MM.1S (cell line): ENCODE data around the gene MAP3K2.
A peak's percentile ranks its signal among the peaks of the same experiment; 100 is the strongest.

Experiments used
- DNase-seq: peaks from one replicate; pipeline ENCODE4 v3.0.0-alpha.2; 2015
- H2AFZ ChIP-seq: fragments of 300-600 bp; sonication (generic); 2 replicates; pipeline ENCODE4 v1.6.0; 2016; ENCODE audit warnings: antibody characterized with exemption, low read length
- H3F3A ChIP-seq: fragments of 300-600 bp; sonication (generic); 2 replicates; pipeline ENCODE4 v1.6.1; 2016; ENCODE audit warnings: mild to moderate bottlenecking, antibody characterized with exemption, low read length, moderate library complexity, mixed read lengths; ENCODE audit not compliant: insufficient read depth
- H3K27ac ChIP-seq: fragments of 300-600 bp; sonication (generic); 2 replicates; pipeline ENCODE4 v1.5.1; 2016; ENCODE audit warnings: mild to moderate bottlenecking, low read length
- H3K27me3 ChIP-seq: fragments of 300-600 bp; sonication (generic); replicated peaks from 2 replicates; pipeline ENCODE4 v1.6.0; 2016; ENCODE audit warnings: low read length; ENCODE audit not compliant: insufficient read depth
- H3K36me3 ChIP-seq: fragments of 300-600 bp; sonication (generic); replicated peaks from 2 replicates; pipeline ENCODE4 v1.6.1; 2016; ENCODE audit warnings: mild to moderate bottlenecking, low read length, mixed read lengths; ENCODE audit not compliant: insufficient read depth
- H3K4me1 ChIP-seq: fragments of 300-600 bp; sonication (generic); 2 replicates; pipeline ENCODE4 v1.6.1; 2016; ENCODE audit warnings: low read length, mixed read lengths
- H3K4me2 ChIP-seq: fragments of 300-600 bp; sonication (generic); 2 replicates; pipeline ENCODE4 v1.6.0; 2016; ENCODE audit warnings: low read depth, low read length
- H3K4me3 ChIP-seq: fragments of 300-600 bp; sonication (generic); 2 replicates; pipeline ENCODE4 v1.5.1; 2016; ENCODE audit warnings: low read length, mixed read lengths
- H3K79me2 ChIP-seq: fragments of 300-600 bp; sonication (generic); 2 replicates; pipeline ENCODE4 v1.6.1; 2016; ENCODE audit warnings: mixed run types, low read length, mixed read lengths
- H3K9ac ChIP-seq: fragments of 300-600 bp; sonication (generic); 2 replicates; pipeline ENCODE4 v1.6.1; 2016; ENCODE audit warnings: low read length, mixed read lengths
- H3K9me2 ChIP-seq: fragments of 300-600 bp; sonication (generic); replicated peaks from 2 replicates; pipeline ENCODE4 v1.6.1; 2016; ENCODE audit warnings: mild to moderate bottlenecking, low read length, mixed read lengths; ENCODE audit not compliant: insufficient read depth
- H3K9me3 ChIP-seq: fragments of 300-600 bp; sonication (generic); replicated peaks from 2 replicates; pipeline ENCODE4 v1.6.1; 2016; ENCODE audit warnings: mild to moderate bottlenecking, low read length, mixed read lengths; ENCODE audit not compliant: insufficient read depth
- H4K20me1 ChIP-seq: fragments of 300-600 bp; sonication (generic); 2 replicates; pipeline ENCODE4 v1.6.1; 2016; ENCODE audit warnings: mild to moderate bottlenecking, low read length, moderate library complexity, mixed read lengths; ENCODE audit not compliant: insufficient read depth
- EZH2 ChIP-seq: fragments of 300-600 bp; sonication (generic); optimal IDR thresholded peaks from 2 replicates; pipeline ENCODE3; 2017; ENCODE audit warnings: low read depth, mild to moderate bottlenecking, antibody characterized with exemption, low read length, mixed read lengths
- EZH2phosphoT487 ChIP-seq: fragments of 300-600 bp; sonication (generic); IDR thresholded peaks from 2 replicates; pipeline ENCODE4 v1.6.1; 2018; ENCODE audit warnings: antibody characterized with exemption, low read length
- TF ChIP-seq, protein P1 (sequence below): fragments of 300-600 bp; sonication (generic); IDR thresholded peaks from 2 replicates; pipeline ENCODE4 v1.5.1; 2016; ENCODE audit warnings: antibody characterized with exemption, low read length, mixed read lengths

Gene MAP3K2

DNA sequence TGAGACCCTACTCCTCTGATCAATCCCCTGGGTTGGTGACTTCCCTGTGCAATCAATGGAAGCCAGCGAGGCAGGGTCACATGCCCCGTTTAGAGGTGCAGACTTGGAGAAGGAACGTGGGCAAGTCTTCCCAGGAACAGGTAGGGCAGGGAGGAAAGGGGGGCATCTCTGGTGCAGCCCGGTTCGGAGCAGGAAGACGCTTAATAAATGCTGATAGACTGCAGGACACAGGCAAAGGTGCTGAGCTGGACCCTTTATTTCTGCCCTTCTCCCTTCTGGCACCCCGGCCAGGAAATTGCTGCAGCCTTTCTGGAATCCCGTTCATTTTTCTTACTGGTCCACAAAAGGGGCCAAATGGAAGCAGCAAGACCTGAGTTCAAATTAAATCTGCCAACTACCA, 29.6 kb upstream of the MAP3K2 start:
- H3K27ac ChIP-seq = no peak overlapping the region
- no peak overlapping the region for H3K9ac ChIP-seq
- no peak overlapping the region for H3K4me2 ChIP-seq

GRCh38 chr2:127416506-127417001, 28.8 kb upstream of the MAP3K2 start:
- Histone ChIP-seq H2AFZ (peak overlapping the region; percentile 77; the same call in 1 of the 2 replicates), H3K79me2 (no peaks in the 10 kb centered on the region), H3F3A (no peaks in the 10 kb centered on the region), H3K4me3 (peak overlapping the region; percentile 54), H3K27ac (no peak overlapping the region), H3K27me3 (no peaks in the 10 kb centered on the region), H3K4me1 (peaks cover under 1% of the 10 kb centered on the region), H3K9me2 (no peaks in the 10 kb centered on the region), H3K36me3 (no peaks in the 10 kb centered on the region), H3K9ac (no peak overlapping the region), H4K20me1 (no peaks in the 10 kb centered on the region), H3K9me3 (no peaks in the 10 kb centered on the region), H3K4me2 (peak overlapping the region; percentile 82)
- no peak for TF ChIP-seq EZH2phosphoT487
- TF ChIP-seq, protein P1, sequence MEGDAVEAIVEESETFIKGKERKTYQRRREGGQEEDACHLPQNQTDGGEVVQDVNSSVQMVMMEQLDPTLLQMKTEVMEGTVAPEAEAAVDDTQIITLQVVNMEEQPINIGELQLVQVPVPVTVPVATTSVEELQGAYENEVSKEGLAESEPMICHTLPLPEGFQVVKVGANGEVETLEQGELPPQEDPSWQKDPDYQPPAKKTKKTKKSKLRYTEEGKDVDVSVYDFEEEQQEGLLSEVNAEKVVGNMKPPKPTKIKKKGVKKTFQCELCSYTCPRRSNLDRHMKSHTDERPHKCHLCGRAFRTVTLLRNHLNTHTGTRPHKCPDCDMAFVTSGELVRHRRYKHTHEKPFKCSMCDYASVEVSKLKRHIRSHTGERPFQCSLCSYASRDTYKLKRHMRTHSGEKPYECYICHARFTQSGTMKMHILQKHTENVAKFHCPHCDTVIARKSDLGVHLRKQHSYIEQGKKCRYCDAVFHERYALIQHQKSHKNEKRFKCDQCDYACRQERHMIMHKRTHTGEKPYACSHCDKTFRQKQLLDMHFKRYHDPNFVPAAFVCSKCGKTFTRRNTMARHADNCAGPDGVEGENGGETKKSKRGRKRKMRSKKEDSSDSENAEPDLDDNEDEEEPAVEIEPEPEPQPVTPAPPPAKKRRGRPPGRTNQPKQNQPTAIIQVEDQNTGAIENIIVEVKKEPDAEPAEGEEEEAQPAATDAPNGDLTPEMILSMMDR = no peak
- no peak for TF ChIP-seq EZH2
- DNase-seq = no peak

More for the DNA sequence above, 29.6 kb upstream of the MAP3K2 start:
- H3K27me3 ChIP-seq = no peaks in the 10 kb centered on the region
- no peaks in the 10 kb centered on the region for H4K20me1 ChIP-seq
- no peak for DNase-seq
- H3F3A ChIP-seq = no peaks in the 10 kb centered on the region
- H3K9me2 ChIP-seq = no peaks in the 10 kb centered on the region
- no peak overlapping the region for H2AFZ ChIP-seq
- H3K79me2 ChIP-seq = no peaks in the 10 kb centered on the region
- H3K4me3 ChIP-seq = no peak overlapping the region
- H3K36me3 ChIP-seq = no peaks in the 10 kb centered on the region
- TF ChIP-seq EZH2phosphoT487 (no peak), EZH2 (no peak)
- TF ChIP-seq, protein P1 = no peak
- no peaks in the 10 kb centered on the region for H3K4me1 ChIP-seq
- no peaks in the 10 kb centered on the region for H3K9me3 ChIP-seq

GRCh38 chr2:127415593-127416505, 28.1 kb upstream of the MAP3K2 start:
- Histone ChIP-seq H2AFZ (peak overlapping the region; percentile 77), H3K4me2 (peak overlapping the region; percentile 82), H3K9ac (no peak overlapping the region), H3K4me3 (peak overlapping the region; percentile 54), H3K9me2 (no peaks in the 10 kb centered on the region), H3K79me2 (no peaks in the 10 kb centered on the region), H3K27ac (no peak overlapping the region), H3K36me3 (no peaks in the 10 kb centered on the region), H4K20me1 (no peaks in the 10 kb centered on the region), H3K9me3 (no peaks in the 10 kb centered on the region), H3K4me1 (peaks cover 8% of the 10 kb centered on the region), H3F3A (peaks cover 5% of the 10 kb centered on the region; the same call in 1 of the 2 replicates), H3K27me3 (no peaks in the 10 kb centered on the region)
- TF ChIP-seq EZH2 = no peak
- TF ChIP-seq, protein P1 = peak; percentile 59
- DNase-seq = peak; percentile 38
